ENCODE measurements around the gene VWCE. TPM values are rescaled to one million over a fixed set of nuclear protein-coding genes. Genes with fewer than 3 reads are reported as not detected.

The VWCE gene
- total RNA-seq, 1 experiment from 2014 or later, result 20.6 TPM

DNA sequence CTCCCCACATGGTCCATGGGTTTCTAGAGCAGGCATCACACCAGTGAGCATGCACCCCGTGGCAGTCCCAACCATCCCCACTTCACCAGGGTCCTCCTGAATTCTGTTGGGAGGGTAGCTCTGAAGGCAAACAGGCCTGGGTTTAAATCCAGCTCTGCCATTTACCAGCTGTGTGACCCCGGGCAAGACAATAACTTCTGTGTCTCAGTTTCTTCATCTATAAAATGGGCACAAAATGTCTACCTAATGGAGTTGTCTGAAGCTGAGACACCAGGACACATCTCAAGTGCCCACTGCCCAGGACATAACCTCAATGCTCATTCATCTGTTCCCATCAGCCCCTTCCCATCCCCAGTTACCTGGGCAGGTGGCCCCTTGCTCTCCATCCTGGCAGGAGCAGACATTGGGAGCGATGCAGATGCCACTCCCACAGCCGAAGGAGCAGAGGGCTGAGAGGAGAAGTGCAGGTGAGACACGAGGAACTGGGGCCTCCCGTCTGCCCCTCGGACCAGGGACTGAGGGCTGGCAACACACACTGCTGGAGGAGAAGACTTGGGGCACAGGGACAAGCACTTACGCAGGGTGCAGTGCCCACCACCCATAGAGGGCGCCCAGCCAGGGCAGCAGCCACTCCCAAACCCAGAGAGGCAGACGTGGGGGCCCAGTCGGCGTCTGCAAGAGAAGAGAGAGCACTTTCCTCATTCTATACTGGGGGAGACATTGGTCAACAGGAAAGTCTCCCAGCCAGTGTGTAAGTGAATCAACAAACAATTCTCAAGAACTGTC lies 4.0 kb downstream of the VWCE start:
- no peak overlapping the region for H2BK20ac ChIP-seq (ENCODE audit: low read depth, low read length, poor library complexity, severe bottlenecking)
- no peak overlapping the region for H2BK5ac ChIP-seq (ENCODE audit: insufficient read length, low read length)
- no peak overlapping the region for H3K27ac ChIP-seq (ENCODE audit: insufficient read length, low read depth, low read length)
- peaks cover 17% of the 10 kb centered on the region for H3K27me3 Mint-ChIP-seq (ENCODE audit: low read depth)
- no peaks in the 10 kb centered on the region for H4K20me1 ChIP-seq (ENCODE audit: control insufficient read depth, insufficient read depth, insufficient read length)
- H2BK120ac ChIP-seq (ENCODE audit: low read depth, low read length, poor library complexity, severe bottlenecking), result no peak overlapping the region
- no peak overlapping the region for H3K4ac ChIP-seq (ENCODE audit: low read depth, low read length)
- peaks cover 14% of the 10 kb centered on the region for H3K23me2 ChIP-seq (ENCODE audit: insufficient read length, low read depth, low read length, poor library complexity, severe bottlenecking)
- no peak overlapping the region for H3K4me2 ChIP-seq (ENCODE audit: insufficient read depth, insufficient read length, low read length)
- H3K9ac ChIP-seq (ENCODE audit: extremely low read depth, insufficient read length, low read length), result no peak overlapping the region
- no peak overlapping the region for H3K4me3 Mint-ChIP-seq
- H3K23ac ChIP-seq (ENCODE audit: insufficient read length, low read depth, low read length), result no peak overlapping the region
- H3K27me3 ChIP-seq (ENCODE audit: insufficient read depth, low read length), result peaks cover 3% of the 10 kb centered on the region; the same call in 1 of the 2 replicates
- H3K9me3 ChIP-seq (ENCODE audit: control insufficient read depth, low read depth, low read length), result no peaks in the 10 kb centered on the region
- no peak overlapping the region for H4K91ac ChIP-seq (ENCODE audit: insufficient read length, low read depth, low read length)
- H3K36me3 Mint-ChIP-seq (ENCODE audit: insufficient read depth in 1 of 3, low read depth in 3 of 3), result peaks cover 0 to 24% (median 1%) of the 10 kb centered on the region in 3 experiments; a peak in 5 of 7 replicates
- H3K9me3 Mint-ChIP-seq, result no peaks in the 10 kb centered on the region; a peak in 1 of 5 replicates
- TF ChIP-seq, protein P1, sequence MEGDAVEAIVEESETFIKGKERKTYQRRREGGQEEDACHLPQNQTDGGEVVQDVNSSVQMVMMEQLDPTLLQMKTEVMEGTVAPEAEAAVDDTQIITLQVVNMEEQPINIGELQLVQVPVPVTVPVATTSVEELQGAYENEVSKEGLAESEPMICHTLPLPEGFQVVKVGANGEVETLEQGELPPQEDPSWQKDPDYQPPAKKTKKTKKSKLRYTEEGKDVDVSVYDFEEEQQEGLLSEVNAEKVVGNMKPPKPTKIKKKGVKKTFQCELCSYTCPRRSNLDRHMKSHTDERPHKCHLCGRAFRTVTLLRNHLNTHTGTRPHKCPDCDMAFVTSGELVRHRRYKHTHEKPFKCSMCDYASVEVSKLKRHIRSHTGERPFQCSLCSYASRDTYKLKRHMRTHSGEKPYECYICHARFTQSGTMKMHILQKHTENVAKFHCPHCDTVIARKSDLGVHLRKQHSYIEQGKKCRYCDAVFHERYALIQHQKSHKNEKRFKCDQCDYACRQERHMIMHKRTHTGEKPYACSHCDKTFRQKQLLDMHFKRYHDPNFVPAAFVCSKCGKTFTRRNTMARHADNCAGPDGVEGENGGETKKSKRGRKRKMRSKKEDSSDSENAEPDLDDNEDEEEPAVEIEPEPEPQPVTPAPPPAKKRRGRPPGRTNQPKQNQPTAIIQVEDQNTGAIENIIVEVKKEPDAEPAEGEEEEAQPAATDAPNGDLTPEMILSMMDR (conservative IDR thresholded peaks at IDR 0.05), result peak; percentile 62
- no peak overlapping the region for H3K27ac Mint-ChIP-seq
- no peak overlapping the region for H3K18ac ChIP-seq (ENCODE audit: insufficient read length, low read depth, low read length)
- no peak overlapping the region for H4K8ac ChIP-seq (replicated peaks; ENCODE audit: insufficient read length, low read depth, low read length)
- H2AFZ ChIP-seq (ENCODE audit: low read length), result no peak overlapping the region
- no peak overlapping the region for H3K56ac ChIP-seq (ENCODE audit: insufficient read length, low read depth, low read length)
- H3K4me1 ChIP-seq (ENCODE audit: insufficient read depth, low read length), result no peaks in the 10 kb centered on the region
- no CpG with 5 or more reads among the region's 12 CpGs for WGBS (ENCODE audit: extremely low coverage, insufficient read length, low lambda C conversion rate)
- H3K4me1 Mint-ChIP-seq, result peaks cover 11 to 17% of the 10 kb centered on the region in 2 experiments
- H3K79me1 ChIP-seq (ENCODE audit: insufficient read depth, low read depth, low read length, poor library complexity, severe bottlenecking), result no peaks in the 10 kb centered on the region
- H3K79me2 ChIP-seq (ENCODE audit: insufficient read depth, low read length), result no peaks in the 10 kb centered on the region
- no peak overlapping the region for H2BK15ac ChIP-seq (ENCODE audit: low read depth, low read length)
- no peak overlapping the region for H2BK12ac ChIP-seq (ENCODE audit: insufficient read length, low read depth, low read length)
- H3K14ac ChIP-seq (ENCODE audit: insufficient read depth, low read length), result no peak overlapping the region
- H3T11ph ChIP-seq (ENCODE audit: low read length), result no peak overlapping the region
- peak; percentile 54 for DNase-seq
- H2AK5ac ChIP-seq (ENCODE audit: insufficient read length, low read length), result no peak overlapping the region
- no peak overlapping the region for H4K5ac ChIP-seq (ENCODE audit: insufficient read length, low read depth, low read length)

All from H9 (cell line).